GM18526 (cell line): ENCODE results near the gene DCDC2.

Source experiments
- POLR2A ChIP-seq: IDR thresholded peaks from 3 replicates; pipeline ENCODE4 v1.6.1; 2011; ENCODE audit not compliant: insufficient read length; ENCODE audit errors: extremely low read depth

Gene DCDC2

DNA sequence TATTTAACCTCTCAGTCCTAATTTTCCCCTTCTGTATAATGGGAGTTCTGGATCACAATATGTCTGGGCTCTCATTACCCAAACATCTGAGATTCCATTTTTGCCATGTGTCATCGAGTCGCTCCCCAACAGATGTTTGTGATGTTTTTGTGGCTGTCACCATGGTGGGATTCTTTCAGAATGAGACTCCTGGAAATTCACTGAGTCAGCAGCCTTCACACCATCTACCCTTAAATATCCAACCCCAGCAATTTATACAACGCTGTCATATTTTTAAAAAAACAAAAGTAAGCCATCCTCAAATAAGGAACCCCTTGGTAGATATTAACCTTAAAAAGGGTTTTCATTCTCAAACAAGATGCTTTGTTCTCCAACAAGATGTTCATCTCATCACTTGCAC, 211.0 kb downstream of the DCDC2 start:
- no peak for TF ChIP-seq POLR2A

DNA sequence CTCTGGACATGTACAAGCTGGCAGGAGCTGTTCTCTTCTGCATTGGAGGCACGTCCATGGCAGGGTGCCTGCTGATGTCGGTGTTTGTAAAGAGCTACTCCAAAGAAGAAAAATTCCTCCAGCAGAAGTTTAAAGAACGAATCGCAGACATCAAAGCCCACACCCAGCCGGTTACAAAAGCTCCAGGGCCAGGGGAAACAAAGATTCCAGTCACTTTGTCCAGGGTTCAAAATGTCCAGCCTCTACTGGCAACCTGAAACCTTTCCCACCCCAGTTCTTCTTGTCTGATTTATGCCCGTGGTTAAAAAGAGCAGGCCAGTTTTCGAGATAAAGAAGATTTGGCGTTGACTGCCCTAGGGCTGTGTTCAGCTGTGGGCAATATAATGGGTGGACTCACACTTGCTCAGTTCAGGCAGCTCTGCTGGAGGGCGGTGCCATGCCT, 212.1 kb downstream of the DCDC2 start:
- TF ChIP-seq POLR2A, result no peak

DNA sequence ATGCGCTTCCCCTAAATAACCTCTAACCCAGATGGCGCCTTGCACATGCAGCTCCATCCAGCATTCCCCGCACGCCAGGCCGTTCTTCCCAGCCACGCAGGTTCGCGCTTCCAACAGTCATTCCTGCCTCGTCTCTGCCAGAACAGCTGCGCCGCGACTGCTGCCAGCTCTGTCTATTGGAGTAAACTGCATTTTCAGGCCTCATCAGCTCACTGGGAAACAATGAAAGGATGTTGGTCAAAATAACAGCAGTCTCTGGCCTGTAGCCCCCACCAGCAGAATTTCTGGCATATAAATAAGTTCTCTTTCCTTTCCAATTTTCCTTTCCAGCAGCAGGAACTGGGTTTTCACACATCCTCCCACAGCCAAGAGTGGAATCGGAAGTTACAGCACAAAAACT, 217.3 kb downstream of the DCDC2 start:
- no peak for TF ChIP-seq POLR2A

DNA sequence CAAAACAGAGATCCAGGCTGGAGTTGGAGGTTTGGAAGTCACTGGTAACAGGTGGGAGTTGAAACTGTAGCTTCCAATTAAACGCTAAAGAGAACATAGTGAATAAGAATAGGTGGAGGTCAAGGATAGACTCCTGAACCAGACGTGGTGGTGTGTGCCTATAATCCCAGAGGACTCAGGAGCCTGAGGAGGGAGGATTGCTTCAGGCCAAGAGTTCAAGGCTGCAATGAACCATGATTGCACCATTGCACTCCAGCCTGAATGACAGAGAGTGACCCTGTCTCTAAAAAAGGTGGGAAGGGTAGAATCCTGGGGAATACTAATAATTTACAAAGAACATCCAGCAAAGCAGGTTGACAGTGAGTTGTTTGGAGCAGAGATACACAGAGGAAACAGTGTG, 218.2 kb downstream of the DCDC2 start:
- TF ChIP-seq POLR2A, result no peak

DNA sequence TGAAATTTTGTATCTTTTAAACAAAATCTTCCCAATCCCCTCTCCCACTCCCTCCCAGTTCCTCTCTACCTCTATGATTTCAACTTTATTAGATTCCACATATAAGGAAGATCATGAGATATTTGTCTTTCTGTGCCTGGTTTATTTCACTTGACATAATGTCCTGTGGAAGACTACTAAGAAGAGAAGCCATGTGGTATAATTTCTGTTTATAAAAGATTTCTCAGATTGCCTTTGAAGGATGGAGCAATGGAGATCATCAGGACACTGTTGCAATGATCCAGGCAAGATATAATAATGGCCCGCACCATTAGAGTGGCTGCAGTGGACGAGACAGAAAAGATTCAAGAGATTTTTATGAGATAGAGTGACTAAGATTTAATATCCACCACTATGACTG, 218.8 kb downstream of the DCDC2 start:
- TF ChIP-seq POLR2A, result no peak

DNA sequence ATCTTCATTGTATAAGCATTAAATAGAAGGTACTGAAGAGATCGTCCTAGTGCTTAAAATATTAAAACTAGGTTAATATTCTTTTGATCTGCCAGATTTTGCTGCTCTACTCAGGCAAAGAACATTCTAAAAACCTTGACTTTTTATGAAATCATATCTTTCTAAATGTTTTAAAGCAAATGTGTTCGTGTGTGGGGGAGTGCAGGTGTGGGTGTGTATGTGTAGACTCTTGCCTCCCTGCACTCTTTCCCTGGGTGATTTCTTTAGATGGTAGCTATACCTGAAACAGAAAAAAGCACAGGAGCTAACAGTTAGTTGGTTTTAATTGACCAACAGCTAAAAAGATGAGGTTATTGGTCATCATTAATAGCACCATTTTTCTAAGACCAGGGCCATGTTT, 226.1 kb downstream of the DCDC2 start:
- TF ChIP-seq POLR2A, result no peak

DNA sequence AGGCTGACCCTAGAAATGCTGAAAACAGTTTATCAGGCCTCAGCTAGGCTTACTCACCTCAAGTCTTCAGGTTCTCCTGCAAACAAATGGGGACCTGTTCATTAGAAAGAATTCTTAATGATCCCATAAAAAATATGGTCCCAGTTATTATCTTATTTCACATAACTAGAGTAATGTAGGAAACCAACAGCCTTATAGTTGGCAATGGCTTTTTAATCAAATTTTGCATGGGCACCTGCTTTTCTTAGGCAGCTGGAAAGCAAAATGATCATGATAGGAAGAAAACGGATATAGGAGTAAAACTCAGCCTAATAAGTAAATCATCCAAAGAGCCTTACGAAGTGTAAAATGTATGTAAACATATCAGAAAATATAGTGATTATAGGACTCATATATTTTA, 230.5 kb downstream of the DCDC2 start:
- no peak for TF ChIP-seq POLR2A

DNA sequence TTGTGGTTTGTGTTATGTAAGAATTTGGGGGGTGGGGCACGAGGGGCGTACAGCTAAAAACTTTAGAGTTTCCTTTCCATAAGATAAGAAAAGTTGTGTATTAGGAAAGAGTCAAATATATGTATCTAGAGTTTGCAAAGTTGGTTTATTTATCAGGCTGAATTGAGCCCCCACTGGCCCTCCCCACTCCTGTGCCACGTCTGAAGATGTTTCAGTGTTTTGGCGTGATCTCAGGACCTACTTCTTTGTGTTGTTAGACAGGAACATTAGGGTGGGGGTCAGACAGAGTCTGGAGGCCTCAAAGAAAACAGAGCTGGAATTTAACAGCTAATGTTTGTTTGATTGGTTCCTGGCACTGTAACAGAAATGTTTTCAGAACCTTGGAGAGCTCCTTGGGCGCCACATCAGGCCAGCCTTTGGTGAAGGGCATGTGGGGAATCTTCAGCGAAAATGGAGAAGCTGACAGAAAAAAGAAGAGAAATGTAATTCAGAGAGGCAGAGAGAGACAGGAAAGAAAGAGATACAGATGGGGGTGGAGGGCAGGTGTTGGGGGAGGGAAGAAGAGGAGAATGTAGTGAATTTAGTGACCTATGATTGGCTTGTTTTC, 231.2 kb downstream of the DCDC2 start:
- TF ChIP-seq POLR2A, result no peak

DNA sequence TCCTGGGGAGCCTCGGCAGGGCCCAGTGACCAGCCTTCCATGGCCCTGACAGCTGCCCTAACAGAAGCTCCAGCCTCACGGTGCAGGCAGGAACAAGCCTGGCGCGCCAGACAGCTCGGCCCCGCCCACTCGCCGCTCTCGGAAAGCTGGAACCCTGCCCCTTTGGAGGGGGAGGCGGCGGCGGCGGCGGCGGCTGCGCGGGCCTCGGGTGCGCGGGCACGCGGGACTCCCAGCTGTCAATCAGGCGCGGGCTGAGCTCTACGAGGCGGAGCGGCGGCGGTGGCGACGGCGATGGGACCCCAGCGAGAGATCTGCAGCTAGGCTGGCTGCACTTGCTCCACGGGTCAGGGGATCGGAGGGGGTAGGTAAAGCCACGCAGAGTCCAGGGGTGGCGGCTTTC, 231.9 kb downstream of the DCDC2 start, which contains the start of gene NRSN1:
Gene NRSN1 (plus strand): TSS at position 236 of the 400 bp plus-strand sequence. CDS start 8,113 bp downstream, outside the sequence.
- no peak for TF ChIP-seq POLR2A

DNA sequence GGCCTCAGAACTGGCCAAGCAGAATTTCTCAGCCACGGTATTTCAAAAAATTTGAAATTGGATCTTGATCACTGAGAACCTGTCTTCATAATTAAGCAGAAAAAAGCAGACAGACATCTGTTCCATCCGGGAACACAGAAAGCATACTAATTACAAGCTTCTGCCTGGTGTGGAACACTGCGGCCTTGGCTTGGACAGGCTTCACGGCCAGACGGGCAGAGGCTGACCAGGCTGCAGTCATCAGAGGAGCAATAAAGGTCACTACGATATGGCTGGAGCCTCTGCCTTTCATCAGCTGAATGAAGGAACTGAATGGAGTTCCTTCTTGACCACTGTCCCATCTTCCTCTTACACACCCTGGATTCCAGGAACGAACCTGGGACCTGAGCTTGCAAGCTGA, 235.7 kb downstream of the DCDC2 start:
- TF ChIP-seq POLR2A, result no peak
